Inferior parietal cortex (tissue), 1 donor: Measurements from ENCODE around the gene ZGLP1.
A peak's percentile ranks its signal among the peaks of the same experiment; 100 is the strongest.

Experiments used
- DNase-seq: peaks from one replicate; pipeline ENCODE4 v3.0.0-alpha.2; 2016; ENCODE audit errors: extremely low spot score

ZGLP1 gene

DNA sequence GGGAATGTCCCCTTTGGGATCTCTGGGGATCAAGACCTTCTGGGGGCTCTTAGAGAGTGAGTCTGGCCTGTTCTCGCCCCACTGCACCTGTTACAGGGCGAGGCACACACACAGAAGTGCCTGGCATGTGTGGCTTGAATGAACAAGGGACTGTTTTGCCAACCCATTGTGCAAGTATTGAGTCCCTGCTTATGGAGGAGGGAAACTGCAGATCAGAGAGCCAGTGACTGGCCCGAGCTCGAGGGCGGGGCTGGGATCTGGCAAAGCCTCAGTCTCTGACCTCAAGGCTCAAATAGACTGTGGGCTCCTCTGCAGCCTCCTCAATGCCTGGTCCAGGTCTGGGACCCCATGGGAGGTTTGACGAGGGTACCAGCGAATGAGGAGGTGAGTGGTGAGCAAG is 18.2 kb upstream of the ZGLP1 start:
- no peak for DNase-seq

DNA sequence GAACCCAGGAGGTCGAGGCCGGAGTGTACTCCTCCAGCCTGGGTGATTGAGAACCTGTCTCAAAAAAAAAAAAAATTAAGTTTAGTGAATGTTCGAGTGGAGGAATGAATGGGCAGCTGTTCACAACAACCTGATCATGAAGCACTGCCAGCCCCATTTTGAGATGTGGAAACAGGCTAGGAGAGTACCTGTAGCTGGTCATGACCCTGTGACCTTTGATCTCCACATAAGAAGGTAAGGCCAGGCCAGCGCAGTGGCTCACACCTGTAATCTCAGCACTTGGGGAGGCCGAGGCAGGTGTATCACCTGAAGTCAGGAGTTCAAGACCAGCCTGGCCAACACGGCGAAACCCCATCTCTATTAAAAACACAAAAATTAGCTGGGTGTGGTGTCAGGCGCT is 16.1 kb upstream of the ZGLP1 start:
- DNase-seq, result no peak

DNA sequence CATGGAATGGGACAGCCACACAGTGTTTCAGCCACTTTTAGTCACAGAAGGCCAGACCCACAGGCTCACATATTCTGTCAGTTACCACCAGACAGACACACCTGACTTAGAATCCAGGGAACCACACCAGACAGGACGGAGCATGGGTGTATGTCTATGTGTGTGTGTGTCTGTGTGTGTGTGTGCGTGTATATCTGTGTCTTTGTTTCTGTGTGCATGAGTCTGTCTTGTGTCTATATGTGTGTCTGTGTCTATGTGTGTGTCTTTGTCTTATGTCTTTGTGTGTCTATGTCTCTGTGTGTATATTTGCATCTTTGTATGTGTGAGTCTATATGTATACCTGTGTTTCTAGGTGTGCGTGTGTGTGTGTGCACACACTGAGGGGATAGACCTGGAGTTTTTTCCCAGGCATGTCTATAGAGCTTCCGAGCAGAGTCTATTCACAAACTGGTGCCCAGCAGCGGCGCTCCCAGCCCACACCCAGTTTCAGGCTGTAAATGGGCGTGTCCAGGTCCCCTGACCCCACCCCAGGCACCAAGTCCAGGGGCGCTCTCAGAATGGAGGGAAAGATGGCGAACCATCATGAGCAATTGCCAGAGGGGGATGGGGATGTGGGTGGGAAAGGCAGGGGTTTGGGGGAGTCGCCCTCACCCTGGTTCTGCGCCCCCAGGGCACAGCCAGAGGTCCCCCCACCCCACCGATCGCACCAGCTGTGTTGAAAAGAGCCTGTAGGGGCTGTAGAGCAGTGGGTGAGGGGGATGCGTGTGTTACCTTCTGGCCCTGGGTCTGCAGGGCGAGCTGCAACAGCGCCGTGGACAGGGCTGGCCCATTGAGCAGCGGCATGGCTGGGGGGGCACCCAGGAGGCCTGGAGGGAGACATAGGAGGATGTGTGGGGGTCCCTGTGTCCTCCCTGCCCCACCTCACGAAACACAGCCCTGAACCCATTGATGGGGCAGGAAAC is 12.5 kb upstream of the ZGLP1 start:
- DNase-seq, result no peak

DNA sequence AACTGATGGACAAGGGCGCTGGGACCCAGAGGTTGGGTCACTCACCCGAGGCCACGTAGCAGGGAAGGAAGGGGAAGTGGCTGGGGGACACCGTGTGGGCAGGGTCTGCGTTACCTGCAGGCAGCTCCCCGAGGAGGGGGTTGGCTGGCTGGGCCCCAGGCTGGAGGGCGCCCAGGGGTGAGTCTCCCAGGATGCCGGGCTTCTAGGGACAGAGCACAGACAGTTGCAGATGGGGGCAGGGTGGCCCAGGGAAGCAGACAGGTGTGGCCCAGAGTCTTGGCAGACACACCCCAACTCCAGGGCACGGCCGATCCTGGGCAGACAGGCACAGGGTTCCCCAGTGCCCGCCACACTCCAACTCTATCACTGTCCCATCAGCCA is 11.8 kb upstream of the ZGLP1 start:
- no peak for DNase-seq

- DNase-seq, result no peak
Measured at GRCh38 chr19:10320602-10321416, 11.2 kb upstream of the ZGLP1 start.

DNA sequence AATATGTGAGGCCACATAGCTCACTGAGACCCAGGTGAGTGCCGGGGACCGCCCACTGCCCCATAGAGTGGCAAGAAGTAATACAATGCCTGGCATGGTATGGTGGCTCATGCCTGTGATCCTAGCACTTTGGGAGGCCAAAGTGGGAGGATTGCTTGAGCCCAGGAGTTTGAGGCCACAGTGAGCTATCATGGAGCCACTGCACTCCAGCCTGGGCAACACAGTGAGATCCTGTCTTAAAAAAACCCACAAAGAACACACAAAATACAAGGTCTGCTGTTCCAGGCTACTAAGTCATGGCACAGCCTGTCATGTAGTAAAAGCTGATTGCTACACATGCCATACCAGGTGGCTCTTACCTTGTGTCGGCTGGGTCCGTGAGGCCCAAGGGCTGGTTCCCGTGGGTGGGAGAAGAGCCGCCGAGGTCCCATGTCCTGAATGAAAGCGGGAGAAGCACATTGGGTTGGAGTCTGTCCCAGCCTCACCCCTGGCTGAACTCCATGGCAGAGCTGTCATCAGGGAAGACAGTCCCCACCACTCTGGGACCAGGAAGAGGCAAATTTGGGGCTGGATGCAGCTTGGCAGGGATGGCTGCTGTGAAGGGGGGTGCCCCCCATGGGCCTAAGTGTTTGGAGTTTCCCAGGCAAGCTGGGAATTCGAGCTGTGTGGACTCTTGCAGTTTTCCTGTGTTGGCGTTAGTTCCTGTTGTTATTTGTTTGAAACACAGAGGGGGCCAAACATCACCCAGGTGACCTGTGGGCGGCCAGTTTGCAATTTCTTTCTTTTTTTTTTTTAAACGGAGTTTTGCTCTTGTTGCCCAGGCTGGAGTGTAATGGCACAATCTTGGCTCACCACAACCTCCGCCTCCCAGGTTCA is 9.4 kb upstream of the ZGLP1 start:
- DNase-seq, result no peak

DNA sequence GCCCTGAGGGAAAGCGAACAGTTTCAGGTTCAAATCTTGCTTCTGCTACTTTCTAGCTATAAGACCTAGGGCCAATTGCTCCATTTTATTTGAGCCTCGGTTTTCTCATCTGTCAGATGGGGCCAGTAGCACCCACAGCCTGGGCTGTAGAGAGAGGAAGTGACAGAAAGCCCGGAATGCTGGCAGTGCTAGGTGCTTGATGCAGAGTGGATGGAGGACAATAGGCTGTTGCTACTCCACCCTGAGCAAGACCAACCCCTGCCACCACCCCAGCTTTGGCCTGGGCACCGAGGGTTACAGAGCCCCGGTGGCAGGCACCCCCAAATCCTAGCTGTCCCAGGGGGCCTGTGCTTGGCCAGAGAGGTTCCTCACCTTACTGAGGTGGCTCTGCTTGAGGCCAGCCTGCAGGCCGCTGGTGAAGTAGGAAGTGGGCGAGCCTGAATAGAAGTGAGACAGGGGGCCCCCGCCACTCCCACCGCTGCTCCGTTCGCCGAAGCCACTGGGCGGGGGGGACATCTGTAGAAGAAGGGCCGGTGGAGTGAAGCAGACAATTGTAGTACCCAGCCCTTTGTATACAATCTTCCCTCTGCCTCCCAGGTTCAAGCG is 8.3 kb upstream of the ZGLP1 start:
- no peak for DNase-seq

- DNase-seq, result no peak
Measured at GRCh38 chr19:10317045-10317856, 7.6 kb upstream of the ZGLP1 start.

DNA sequence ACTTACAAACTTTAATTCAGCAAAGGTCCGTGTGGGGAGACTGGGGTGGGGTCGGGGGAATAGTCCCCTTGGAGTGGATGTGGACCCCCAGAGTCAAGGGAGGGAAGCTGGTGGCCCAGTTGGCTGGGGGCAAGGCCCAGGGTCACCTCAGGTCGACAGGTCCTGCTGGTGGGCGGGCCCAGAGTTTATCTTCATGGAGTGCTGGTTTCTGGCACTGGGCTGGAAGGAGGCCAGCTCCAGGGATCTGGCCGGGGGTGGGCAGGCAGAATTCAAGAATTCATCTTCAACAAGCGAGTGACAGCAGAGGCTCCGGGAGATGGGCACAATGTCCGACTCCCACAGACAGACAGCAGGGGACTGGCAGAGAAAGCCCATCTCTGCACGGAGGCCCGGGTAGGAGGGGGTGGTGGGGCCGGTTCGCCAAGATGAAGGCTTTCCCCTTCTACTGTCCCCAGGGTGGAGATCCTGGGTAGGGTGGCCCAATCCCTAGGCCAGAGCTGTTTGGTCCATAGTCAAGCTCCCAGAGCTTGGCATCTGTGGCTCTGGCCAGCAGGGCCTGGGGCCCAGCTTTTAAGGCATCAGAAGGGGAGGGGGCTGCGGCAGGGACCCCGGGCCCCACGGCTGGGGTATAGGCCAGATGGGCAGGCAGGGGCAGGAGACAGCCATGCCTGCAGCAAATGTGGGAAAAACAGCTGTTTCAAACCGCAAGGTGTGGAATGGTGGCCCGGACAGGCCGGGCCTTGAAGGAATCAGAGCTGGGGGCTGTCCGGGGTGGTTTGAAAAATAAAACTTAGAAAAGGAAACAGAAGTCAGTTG is 6.8 kb upstream of the ZGLP1 start:
- no peak for DNase-seq

DNA sequence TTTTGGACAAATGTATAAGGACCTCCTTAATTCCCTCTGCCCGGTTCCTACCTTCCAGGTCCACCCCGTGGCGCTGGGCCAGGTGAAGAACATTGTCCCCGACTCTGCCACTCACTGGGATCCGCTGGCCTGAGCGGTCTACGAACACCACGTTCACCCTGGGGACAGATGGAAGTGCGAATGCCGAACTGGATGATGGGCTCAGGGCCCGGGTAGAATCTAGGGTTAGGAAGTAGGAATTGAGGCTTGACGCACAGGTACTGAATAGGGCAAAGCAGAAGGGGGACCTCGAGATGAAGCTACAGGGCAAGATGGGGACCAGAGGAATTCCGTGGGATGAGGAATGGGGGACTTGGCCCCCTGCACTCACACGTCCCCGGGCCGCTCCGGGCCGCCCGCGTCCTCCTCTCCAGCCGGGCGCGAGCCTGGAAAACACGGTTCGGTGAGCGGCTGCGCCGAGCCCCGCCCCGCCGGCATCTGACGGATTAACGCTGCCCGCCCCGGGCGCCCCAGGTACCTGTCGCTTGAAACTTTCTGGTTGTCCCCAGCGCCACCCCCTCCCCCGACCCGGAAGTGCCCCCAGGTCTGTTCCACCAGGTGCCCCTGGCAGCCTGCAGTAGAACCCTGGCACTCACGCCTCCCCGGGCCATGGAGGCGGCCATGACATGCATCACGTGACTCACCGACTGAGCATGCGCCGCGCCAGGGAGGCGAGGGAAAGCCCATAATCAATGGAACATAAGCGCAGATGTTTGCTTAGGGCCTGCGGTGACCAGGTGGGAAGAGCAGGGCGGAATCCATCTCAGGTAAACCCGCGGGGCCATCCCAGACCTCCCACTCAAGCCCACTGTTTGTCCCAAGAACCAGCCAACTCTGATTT is 6.0 kb upstream of the ZGLP1 start, which contains the start of gene FDX2:
Gene FDX2 (minus strand): TSS at position 681 of the 880 bp plus-strand sequence. CDS start 19 bp downstream, at position 662.
- peak; percentile 92 for DNase-seq

GRCh38 chr19:10306327-10306726 is 3.3 kb downstream of the ZGLP1 start:
- DNase-seq, result no peak

DNA sequence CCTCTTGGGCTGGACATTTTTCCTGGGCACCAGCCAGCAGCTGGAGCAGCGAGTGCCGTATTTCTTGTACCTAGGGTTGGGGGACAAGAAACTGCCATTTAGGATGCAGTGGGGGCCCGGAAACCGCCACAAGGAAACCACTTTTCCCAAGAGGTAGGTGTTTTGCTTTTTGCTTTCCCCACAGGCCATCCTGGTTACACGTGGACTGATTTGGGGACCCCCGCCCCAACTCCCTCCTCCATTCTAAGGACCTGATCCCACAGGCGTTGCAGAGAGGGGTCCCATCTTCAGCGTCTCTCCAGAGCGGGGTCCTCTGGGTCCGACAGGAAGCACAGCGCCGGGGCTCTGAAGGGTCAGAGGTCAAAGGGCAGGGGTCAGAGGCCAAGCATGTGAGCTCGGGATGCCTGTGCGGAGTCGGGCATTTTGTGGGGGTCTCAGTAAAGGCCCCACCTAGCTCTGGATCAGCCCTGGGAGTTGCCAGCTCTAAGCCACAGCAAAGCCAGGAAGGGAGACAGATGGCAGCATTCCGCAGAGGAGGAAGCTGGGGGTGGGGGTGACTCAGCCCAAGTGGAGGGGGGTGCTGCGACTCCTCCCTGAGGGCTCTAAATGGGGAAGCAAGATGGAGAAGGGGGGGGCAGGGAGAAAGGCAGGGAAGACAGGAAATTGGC is 4.3 kb downstream of the ZGLP1 start:
- DNase-seq, result no peak

DNA sequence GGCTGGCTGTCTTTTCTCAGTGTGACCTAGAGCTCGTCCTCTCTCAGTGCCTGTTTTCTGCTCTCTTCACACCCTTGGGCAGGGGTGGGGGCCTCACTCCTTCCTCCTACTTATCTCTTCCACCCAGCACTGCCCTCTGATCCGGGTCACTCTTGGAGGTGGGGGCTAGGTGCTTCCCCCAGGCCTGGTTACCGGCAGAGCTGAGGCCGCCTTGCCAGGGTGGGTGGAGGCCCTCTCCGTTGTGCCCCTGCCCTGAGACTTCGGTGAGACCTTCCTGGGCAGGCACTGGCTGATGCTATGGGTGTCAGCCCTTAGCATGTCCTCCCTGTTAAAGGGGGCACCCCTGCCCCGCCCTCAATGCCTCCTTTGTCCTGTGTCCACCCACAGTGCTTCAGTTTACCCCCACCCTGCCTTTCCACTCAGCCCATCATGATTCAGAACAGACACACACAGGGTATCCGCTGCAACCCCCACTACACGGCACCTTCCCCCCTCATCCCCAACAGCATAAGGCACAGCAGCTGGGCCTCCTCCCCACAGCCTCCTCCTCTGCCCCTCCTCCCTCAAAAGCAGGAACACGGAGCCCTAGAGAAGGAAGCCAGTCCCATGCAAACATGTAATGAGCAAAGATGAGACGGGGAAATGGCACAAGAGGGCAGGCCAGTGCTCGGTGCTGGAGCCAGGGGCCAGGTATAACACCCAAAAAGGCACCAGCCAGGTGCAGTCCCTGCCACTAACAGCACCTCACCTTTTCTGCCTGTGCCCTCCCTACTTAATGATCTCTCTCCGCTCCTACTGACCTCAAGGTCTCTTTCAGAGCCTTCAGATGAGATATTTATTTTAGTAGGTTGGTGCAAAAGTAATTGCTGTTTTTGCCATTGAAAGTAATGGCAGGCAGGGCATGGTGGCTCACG is 9.8 kb downstream of the ZGLP1 start:
- no peak for DNase-seq

DNA sequence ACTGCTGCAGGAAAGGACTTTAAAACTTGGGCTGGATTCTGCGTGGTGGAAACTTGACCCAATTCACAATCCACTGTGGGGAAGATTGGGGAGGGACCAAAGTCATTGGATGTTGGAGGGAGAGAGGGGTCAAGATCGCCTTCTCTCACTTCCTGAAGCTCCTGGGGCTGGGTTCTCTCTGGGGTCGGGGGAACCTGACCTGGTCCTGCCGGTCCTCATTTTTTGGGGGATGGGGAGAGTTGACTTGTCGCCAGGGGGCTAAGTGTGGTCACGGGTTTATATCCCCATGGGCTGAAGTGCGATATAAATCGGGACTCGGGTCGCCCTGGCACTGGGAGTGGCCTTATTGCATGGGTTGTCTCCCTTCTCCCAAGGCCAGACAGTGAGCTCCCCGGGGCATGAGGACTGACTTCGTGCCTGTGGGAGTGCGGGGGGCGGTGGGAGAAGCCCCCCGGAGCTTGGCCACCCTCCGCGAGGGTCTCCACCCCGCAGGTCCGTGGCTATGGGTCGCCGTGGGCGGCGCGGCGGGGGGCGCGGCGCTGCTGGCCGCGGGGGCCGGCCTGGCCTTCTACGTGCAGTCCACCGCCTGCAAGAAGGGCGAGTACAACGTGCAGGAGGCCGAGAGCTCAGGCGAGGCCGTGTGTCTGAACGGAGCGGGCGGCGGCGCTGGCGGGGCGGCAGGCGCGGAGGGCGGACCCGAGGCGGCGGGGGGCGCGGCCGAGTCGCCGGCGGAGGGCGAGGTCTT is 13.6 kb downstream of the ZGLP1 start:
- DNase-seq, result no peak

GRCh38 chr19:10295305-10295846 is 14.2 kb downstream of the ZGLP1 start:
- no peak for DNase-seq

- no peak for DNase-seq
Measured at GRCh38 chr19:10294368-10294697, 15.3 kb downstream of the ZGLP1 start.
